Activated CD8-positive, alpha-beta memory T cell treated with anti-CD3 and anti-CD28 coated beads, Interleukin-2, amount 50 U/mL, for 24 hours (primary cell): ENCODE data around the gene SNAP25.

Experiments used
- DNase-seq: peaks from one replicate; pipeline ENCODE4 v3.0.0-alpha.2; 2020; ENCODE audit errors: extremely low read depth

The SNAP25 gene

GRCh38 chr20:10216146-10216791 is 2.4 kb upstream of the SNAP25 start:
- DNase-seq = no peak

- DNase-seq = no peak
Measured at GRCh38 chr20:10217721-10218410, 764 bp upstream of the SNAP25 start.

DNA sequence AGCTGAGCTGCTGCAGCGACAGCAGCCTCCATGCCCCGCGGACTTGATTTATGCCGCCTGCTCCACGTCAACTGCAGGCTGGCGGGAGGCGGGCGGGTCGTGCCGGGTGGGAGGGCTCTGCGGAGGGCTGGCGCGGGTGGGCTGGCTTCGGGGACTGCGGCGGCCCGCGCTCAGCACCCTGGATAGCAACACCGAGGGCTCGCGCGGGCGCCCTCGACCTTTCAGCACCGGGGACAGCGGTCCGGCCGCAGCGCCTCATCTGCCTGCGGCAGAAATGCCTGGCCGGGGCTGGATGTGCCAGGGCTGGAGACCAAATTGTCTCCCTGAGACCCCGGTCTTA is 792 bp downstream of the SNAP25 start:
- DNase-seq = no peak

GRCh38 chr20:10219993-10220750 is 1.5 kb downstream of the SNAP25 start:
- no peak for DNase-seq

DNA sequence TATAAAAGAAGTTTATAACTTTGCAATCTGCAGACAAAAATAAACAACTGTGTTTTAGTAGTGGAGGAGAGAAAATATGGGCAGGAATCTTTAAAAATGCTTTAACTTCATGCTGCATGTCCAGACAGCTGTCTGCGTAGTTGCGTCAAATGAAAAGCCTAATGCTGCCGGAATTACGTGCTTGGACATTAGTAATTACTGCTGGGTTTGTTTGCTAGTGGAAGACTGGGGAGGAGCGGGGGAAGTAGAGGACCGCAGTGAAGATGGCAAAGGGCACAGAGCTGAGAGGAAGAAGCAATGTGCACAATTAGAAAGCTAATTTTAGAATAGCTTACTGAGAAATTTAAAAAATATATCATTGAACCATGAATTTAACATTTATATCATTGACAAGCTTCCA is 2.4 kb downstream of the SNAP25 start:
- DNase-seq = no peak

DNA sequence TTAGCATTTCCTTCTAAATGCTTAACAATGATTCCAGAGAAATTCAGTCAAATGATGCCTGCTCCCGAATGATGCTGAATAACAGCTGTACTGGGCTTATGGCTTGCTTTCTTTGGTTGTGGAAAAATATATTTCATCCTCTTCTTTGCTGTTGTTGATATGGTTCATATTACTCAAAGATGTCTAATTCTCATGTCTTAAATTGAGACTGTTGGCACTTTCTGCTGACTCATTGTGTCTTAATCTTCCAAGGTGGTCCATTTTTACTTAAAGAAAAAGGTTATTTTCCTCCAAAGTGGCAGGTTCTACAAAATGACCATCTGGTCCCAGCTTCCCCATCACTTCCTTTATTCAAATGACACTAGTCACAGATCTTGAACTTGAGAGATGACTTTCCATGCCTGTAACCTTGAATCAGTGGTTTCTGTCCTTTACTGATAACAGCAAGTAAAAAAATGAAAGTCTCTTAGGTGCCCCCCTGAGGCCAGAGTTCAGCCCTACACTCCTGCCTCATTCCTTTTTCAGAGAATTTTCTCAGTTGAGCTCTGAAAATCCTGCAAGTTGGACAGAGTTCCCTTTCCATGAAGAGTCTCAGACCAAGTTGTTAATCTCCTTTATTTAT is 6.9 kb downstream of the SNAP25 start:
- no peak for DNase-seq

- DNase-seq = no peak
Measured at GRCh38 chr20:10228330-10228729, 9.7 kb downstream of the SNAP25 start.

GRCh38 chr20:10231290-10231689 is 12.7 kb downstream of the SNAP25 start:
- DNase-seq = no peak

- no peak for DNase-seq
Measured at GRCh38 chr20:10236540-10237533, 18.2 kb downstream of the SNAP25 start.

- DNase-seq = no peak
Measured at GRCh38 chr20:10239954-10240353, 21.3 kb downstream of the SNAP25 start.

- DNase-seq = no peak
Measured at GRCh38 chr20:10240655-10241054, 22.0 kb downstream of the SNAP25 start.

DNA sequence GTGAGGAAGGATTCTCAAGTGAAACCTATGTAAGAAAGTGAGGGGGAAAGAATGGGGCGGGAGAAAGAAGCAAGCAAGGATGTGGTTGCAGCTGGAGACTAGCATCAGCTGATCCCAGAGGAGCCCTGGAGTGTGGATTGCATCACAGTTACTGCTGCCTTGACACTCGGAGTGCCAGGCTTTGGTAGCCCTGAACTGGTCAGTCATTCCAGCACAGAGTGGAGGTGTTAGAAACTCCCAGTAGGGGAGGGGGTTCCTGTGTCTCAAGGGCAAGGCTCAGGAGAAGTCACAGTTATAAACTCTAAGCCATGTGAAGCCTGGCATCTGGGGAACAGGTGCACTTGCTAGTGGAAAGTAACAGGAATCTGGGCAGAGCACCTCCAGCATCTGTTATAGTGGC is 23.5 kb downstream of the SNAP25 start:
- no peak for DNase-seq

- DNase-seq = no peak
Measured at GRCh38 chr20:10247440-10247839, 28.8 kb downstream of the SNAP25 start.

- no peak for DNase-seq
Measured at GRCh38 chr20:10249048-10249770, 30.6 kb downstream of the SNAP25 start.

- no peak for DNase-seq
Measured at GRCh38 chr20:10249822-10250221, 31.2 kb downstream of the SNAP25 start.

DNA sequence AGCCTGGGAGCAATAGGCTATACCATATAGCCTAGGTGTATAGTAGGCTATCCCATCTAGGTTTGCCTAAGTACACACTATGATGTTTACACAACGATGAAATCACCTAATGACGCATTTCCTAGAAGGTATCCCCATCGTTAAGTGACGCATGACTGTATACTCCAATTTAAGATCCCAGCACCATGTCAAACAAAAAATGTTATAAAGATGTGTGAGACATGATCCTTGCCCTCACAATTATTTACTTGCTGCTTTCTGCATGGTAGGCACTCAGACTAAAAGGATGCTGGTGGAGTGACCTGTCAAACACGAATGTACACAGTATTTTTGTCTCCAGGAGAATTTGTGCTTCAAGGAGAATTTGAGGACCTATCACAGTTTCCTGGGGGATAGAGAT is 32.3 kb downstream of the SNAP25 start:
- DNase-seq = no peak

DNA sequence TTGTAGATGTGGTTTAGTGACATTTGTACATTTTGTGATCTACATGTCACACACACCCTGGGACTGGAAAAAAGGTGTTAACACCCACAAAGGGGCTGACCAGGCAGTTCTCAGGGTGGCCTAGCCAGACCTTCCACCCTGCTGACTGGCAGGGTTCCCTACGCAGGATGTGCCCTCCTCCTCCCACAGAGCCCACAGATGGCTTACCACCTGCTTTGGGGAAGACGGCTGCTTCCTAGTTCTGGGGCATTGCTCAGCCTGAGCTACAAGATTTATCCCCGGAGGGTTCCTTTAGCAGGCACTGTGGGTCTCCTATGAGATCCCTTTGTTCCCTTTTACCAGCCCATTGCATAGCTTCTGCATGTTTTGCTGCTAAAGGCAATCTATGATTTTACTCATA is 35.1 kb downstream of the SNAP25 start:
- DNase-seq = no peak

DNA sequence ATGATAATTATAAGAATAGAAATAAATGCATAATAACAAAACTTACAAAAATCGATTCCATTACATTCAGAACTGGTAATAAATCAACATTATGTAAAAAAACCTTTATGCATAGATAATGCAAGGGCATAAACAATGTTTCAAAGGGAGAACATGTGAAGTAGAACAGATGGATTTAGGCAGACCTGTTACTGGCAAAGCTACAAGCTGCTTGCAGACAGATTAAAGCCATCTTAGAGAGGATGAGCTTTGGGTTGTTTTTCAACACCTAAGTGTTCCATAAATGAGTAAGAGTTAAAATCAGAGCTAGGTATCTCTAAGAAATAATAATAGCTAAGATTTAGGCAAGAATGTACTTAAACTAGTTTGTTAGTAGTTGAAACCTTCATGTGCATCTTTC is 37.2 kb downstream of the SNAP25 start:
- DNase-seq = no peak

- DNase-seq = no peak
Measured at GRCh38 chr20:10259166-10259565, 40.5 kb downstream of the SNAP25 start.

GRCh38 chr20:10260316-10260715 is 41.7 kb downstream of the SNAP25 start:
- no peak for DNase-seq

- no peak for DNase-seq
Measured at GRCh38 chr20:10261702-10262101, 43.1 kb downstream of the SNAP25 start.
